Measurements from ENCODE around the gene RTP2. TPM values are rescaled to one million over a fixed set of nuclear protein-coding genes. Genes with fewer than 3 reads are reported as not detected.

Gene RTP2
- total and polyA plus RNA-seq, 9 donors, result not detected

GRCh38 chr3:187662848-187663409 is 39.4 kb downstream of the RTP2 start:
- no peak for TF ChIP-seq CTCF (IDR thresholded peaks at IDR 0.05)
- no peak for TF ChIP-seq POLR2A (IDR thresholded peaks at IDR 0.05)
- TF ChIP-seq EP300 (IDR thresholded peaks at IDR 0.05), result no peak
- no peak for DNase-seq
- no peaks in the 10 kb centered on the region for H3K4me1 ChIP-seq (ENCODE audit: insufficient read depth)
- H3K9me3 ChIP-seq, result no peaks in the 10 kb centered on the region
- H3K27ac ChIP-seq, result no peak overlapping the region
- 83 to 85% (median 84%) methylated on average over 5 of the region's 5 CpGs for WGBS, 3 donors
- intact Hi-C loops (cut with DNase I), result no loop called here
- no peak overlapping the region for H3K4me3 ChIP-seq
- no peaks in the 10 kb centered on the region for H3K27me3 ChIP-seq
- H3K36me3 ChIP-seq, result no peaks in the 10 kb centered on the region

DNA sequence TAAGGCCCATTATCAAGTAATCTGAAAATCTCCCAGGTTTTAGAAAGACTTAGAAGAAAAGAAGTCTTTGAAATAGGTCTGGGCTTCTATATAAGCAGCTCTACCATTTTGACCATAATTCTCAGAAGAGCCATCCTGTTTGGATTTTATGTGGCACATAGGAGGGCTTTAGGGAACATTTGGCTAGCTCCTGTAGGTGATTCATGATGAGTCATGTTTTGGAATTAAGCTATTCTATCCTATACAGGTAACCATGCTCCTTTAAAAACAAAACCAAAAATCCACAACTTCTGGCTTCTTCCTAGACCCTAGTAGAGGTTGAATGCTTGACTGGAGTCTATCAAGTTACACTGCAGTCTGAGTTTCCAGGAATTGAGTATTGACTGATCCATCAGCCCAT is 41.1 kb downstream of the RTP2 start:
- Histone ChIP-seq H3K36me3 (no peaks in the 10 kb centered on the region), H3K4me3 (no peak overlapping the region), H3K27me3 (no peaks in the 10 kb centered on the region), H3K4me1 (ENCODE audit: insufficient read depth) (no peaks in the 10 kb centered on the region), H3K27ac (no peak overlapping the region), H3K9me3 (no peaks in the 10 kb centered on the region)
- TF ChIP-seq POLR2A (IDR thresholded peaks at IDR 0.05) (no peak), CTCF (IDR thresholded peaks at IDR 0.05) (no peak), EP300 (IDR thresholded peaks at IDR 0.05) (no peak)
- DNase-seq, result no peak
- intact Hi-C loops (cut with DNase I), result no loop called here

DNA sequence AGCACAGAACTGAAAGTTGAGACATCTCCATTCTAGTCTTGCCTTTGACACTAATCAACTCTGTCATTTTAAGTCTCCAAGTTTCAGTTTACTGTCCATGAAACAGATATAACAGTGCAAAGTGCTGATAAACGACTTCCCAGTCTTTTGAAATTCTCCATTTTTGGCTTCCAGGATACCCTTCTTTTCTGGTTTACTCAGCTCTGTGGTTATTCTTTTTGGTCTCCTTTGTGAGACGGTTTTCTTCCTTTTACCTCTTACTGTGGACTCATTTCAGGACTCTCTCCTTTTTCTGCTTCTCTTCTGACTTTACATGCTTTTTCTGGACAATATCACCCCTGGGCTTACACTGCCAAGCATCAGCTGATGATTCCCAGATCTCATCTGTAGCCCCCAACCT is 51.1 kb downstream of the RTP2 start:
- no peak overlapping the region for H3K4me3 ChIP-seq

More for the DNA sequence above, 51.1 kb downstream of the RTP2 start:
- Histone ChIP-seq H3K36me3 (no peaks in the 10 kb centered on the region), H3K9me3 (no peaks in the 10 kb centered on the region), H3K4me1 (ENCODE audit: insufficient read depth) (no peaks in the 10 kb centered on the region), H3K27me3 (no peaks in the 10 kb centered on the region), H3K27ac (no peak overlapping the region)
- intact Hi-C loops (cut with DNase I), result no loop called here
- 62 to 77% (median 70%) methylated on average over 2 of the region's 2 CpGs for WGBS, 3 donors
- no peak for TF ChIP-seq CTCF (IDR thresholded peaks at IDR 0.05)
- no peak for TF ChIP-seq POLR2A (IDR thresholded peaks at IDR 0.05)
- no peak for TF ChIP-seq EP300 (IDR thresholded peaks at IDR 0.05)
- no peak for DNase-seq

Other genes with a start within 250 kb of the RTP2 start
- 1 to 10 TPM in 2 of 7 donors, under 1 TPM in 2, not detected in 3; 0.55 to 7.5 (median 0.90) TPM for gene SST, start 32.2 kb downstream of the RTP2 start, total RNA-seq
- under 1 TPM; 0.16 to 0.37 TPM for gene SST, start 32.2 kb downstream of the RTP2 start, polyA plus RNA-seq
- 10 to 100 TPM; 51.6 to 91.1 (median 60.2) TPM for gene BCL6, start 42.9 kb upstream of the RTP2 start, total RNA-seq
- gene BCL6, start 42.9 kb upstream of the RTP2 start, polyA plus RNA-seq, result 10 to 100 TPM; 46.3 to 46.8 TPM